CD4-positive, alpha-beta T cell (primary cell): ENCODE data around the gene KPNB1. TPM values are rescaled to one million over a fixed set of nuclear protein-coding genes. Genes with fewer than 3 reads are reported as not detected.

Experiments used
- ATAC-seq: fragments of 200-7000 bp; cut with Tn5 transposase; one replicate; pipeline ENCODE4 v1.10.0; 2022; ENCODE audit warnings: mild to moderate bottlenecking; ENCODE audit not compliant: poor library complexity
- CTCF ChIA-PET: fragments of 350-600 bp; sonication (Branson Sonifier 250); formaldehyde crosslinking; loops from one replicate; lab custom pipeline; 2021; ENCODE audit warnings: antibody characterized with exemption, inconsistent platforms; lab: Charles Lee
- POLR2A ChIA-PET: fragments of 350-600 bp; sonication (Branson Sonifier 250); formaldehyde crosslinking; loops from one replicate; lab custom pipeline; 2021; ENCODE audit warnings: antibody characterized with exemption, inconsistent platforms; lab: Charles Lee
- DNase-seq, 14 experiments: peaks; one replicate each; pipeline ENCODE4 v3.0.0-alpha.2; 2013 to 2020; ENCODE audit warnings: mixed read lengths in 2 of 14
- H3K27ac ChIP-seq, 2 donors: one replicate each; pipeline versions ENCODE4 v1.5.1 to v1.7.0; 2013; ENCODE audit warnings: low read length in 2 of 2, low read depth in 1 of 2, mild to moderate bottlenecking in 1 of 2
- H3K27me3 ChIP-seq, 2 experiments: 1 replicate in 1 of 2; 2 replicates in 1 of 2; pipeline versions ENCODE4 v1.6.1 to v1.7.0; 2013; ENCODE audit warnings: low read length in 2 of 2, control low read depth in 1 of 2, mild to moderate bottlenecking in 1 of 2, moderate library complexity in 1 of 2; ENCODE audit not compliant: insufficient read depth in 2 of 2, control insufficient read depth in 1 of 2
- H3K36me3 ChIP-seq: one replicate; pipeline ENCODE4 v1.6.1; 2013; ENCODE audit warnings: low read length, control low read depth; ENCODE audit not compliant: insufficient read depth
- H3K4me1 ChIP-seq: one replicate; pipeline ENCODE4 v1.6.1; 2013; ENCODE audit warnings: low read length, control low read depth; ENCODE audit not compliant: insufficient read depth
- H3K4me3 ChIP-seq: one replicate; pipeline ENCODE4 v1.5.1; 2013; ENCODE audit warnings: mild to moderate bottlenecking, low read length, moderate library complexity
- H3K9me3 ChIP-seq, 2 experiments: 1 replicate in 1 of 2; 2 replicates in 1 of 2; pipeline versions ENCODE4 v1.6.1 to v1.7.0; 2013; ENCODE audit warnings: low read length in 2 of 2, mild to moderate bottlenecking in 2 of 2, control low read depth in 1 of 2, moderate library complexity in 1 of 2; ENCODE audit not compliant: control insufficient read depth in 1 of 2, insufficient read depth in 1 of 2
- H3K27ac Mint-ChIP-seq: one replicate; pipeline ENCODE4 v1.8.0; 2020; ENCODE audit warnings: mixed read lengths
- H3K27me3 Mint-ChIP-seq: one replicate; pipeline ENCODE4 v1.8.0; 2021; ENCODE audit warnings: mixed read lengths
- H3K36me3 Mint-ChIP-seq: one replicate; pipeline ENCODE4 v1.8.0; 2021; ENCODE audit warnings: low read depth, mixed read lengths
- H3K4me1 Mint-ChIP-seq: one replicate; pipeline ENCODE4 v1.8.0; 2021; ENCODE audit warnings: low read depth, mixed read lengths
- H3K4me3 Mint-ChIP-seq: one replicate; pipeline ENCODE4 v1.8.0; 2020; ENCODE audit warnings: mild to moderate bottlenecking, mixed read lengths
- H3K9me3 Mint-ChIP-seq: one replicate; pipeline ENCODE4 v1.8.0; 2020; ENCODE audit warnings: mixed read lengths
- intact Hi-C, 2 experiments: fragments of 100-400 bp; cut with DNase I in 1 of 2; cut with micrococcal nuclease in 1 of 2; formaldehyde crosslinking; loops; one replicate each; pipeline versions ENCODE4 v1.15.1 to v1.9.0; 2023 to 2025; cut with DNase I, micrococcal nuclease
- total RNA-seq, 174 experiments: library from RNA in 2 of 174; stranded (reverse) in 2 of 174; gene quantifications; one replicate each; pipeline ENCODE4 v1.2.3 and lab custom pipeline; 2021 to 2026
- TF ChIP-seq, protein P1 (sequence below): fragments of 200-600 bp; IDR thresholded peaks from one replicate; pipeline ENCODE4 v1.8.0; 2022; ENCODE audit warnings: antibody characterized with exemption, mild to moderate bottlenecking

KPNB1 gene
- total RNA-seq, 2 experiments from 2014 or later = 145 to 151 TPM

GRCh38 chr17:47621293-47622179 is 28.2 kb upstream of the KPNB1 start:
- Mint-ChIP-seq H3K27me3 (no peaks in the 10 kb centered on the region), H3K9me3 (no peaks in the 10 kb centered on the region), H3K36me3 (peaks cover 60% of the 10 kb centered on the region), H3K4me3 (no peak overlapping the region), H3K4me1 (no peaks in the 10 kb centered on the region), H3K27ac (no peak overlapping the region)
- POLR2A ChIA-PET = no interaction called here
- Histone ChIP-seq H3K27ac (no peak overlapping the region), H3K9me3 (no peaks in the 10 kb centered on the region), H3K4me3 (no peak overlapping the region), H3K27me3 (no peaks in the 10 kb centered on the region), H3K4me1 (no peaks in the 10 kb centered on the region), H3K36me3 (peaks cover 54% of the 10 kb centered on the region)
- CTCF ChIA-PET = no interaction called here
- TF ChIP-seq, protein P1, sequence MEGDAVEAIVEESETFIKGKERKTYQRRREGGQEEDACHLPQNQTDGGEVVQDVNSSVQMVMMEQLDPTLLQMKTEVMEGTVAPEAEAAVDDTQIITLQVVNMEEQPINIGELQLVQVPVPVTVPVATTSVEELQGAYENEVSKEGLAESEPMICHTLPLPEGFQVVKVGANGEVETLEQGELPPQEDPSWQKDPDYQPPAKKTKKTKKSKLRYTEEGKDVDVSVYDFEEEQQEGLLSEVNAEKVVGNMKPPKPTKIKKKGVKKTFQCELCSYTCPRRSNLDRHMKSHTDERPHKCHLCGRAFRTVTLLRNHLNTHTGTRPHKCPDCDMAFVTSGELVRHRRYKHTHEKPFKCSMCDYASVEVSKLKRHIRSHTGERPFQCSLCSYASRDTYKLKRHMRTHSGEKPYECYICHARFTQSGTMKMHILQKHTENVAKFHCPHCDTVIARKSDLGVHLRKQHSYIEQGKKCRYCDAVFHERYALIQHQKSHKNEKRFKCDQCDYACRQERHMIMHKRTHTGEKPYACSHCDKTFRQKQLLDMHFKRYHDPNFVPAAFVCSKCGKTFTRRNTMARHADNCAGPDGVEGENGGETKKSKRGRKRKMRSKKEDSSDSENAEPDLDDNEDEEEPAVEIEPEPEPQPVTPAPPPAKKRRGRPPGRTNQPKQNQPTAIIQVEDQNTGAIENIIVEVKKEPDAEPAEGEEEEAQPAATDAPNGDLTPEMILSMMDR = no peak
- intact Hi-C loops = no loop called here
- DNase-seq (no peak), ATAC-seq (no peak)

DNA sequence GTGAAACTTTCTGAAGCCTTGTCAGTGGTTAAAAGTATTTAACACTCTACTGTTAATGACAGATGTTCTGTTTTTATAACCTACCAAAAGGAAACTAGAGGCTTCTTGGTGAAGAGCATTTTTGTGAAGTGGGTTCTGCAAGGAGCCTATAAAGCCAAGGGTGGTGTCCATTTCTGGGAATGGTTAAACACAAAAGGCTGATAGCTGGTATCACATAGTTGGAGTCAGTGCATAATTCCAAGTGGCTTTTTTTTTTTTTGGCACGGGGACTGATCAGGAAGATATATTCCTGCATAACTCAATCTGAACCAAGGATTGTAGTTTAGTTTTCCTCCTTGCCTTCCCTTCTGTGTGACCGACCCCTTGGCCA is 27.6 kb upstream of the KPNB1 start:
- H3K9me3 ChIP-seq = no peaks in the 10 kb centered on the region
- Mint-ChIP-seq H3K27me3 (no peaks in the 10 kb centered on the region), H3K27ac (no peak overlapping the region), H3K36me3 (peaks cover 60% of the 10 kb centered on the region), H3K4me1 (no peaks in the 10 kb centered on the region), H3K9me3 (no peaks in the 10 kb centered on the region), H3K4me3 (no peak overlapping the region)
- H3K27me3 ChIP-seq = no peaks in the 10 kb centered on the region
- no peaks in the 10 kb centered on the region for H3K4me1 ChIP-seq
- TF ChIP-seq, protein P1 = no peak
- ChIA-PET CTCF (no interaction called here), POLR2A (no interaction called here)
- no peak overlapping the region for H3K27ac ChIP-seq
- ATAC-seq = no peak
- intact Hi-C loops = no loop called here
- DNase-seq = no peak
- no peak overlapping the region for H3K4me3 ChIP-seq
- peaks cover 54% of the 10 kb centered on the region for H3K36me3 ChIP-seq

- Mint-ChIP-seq H3K27me3 (no peaks in the 10 kb centered on the region), H3K9me3 (no peaks in the 10 kb centered on the region), H3K27ac (no peak overlapping the region), H3K4me3 (no peak overlapping the region), H3K4me1 (no peaks in the 10 kb centered on the region), H3K36me3 (peaks cover 41% of the 10 kb centered on the region)
- no peaks in the 10 kb centered on the region for H3K27me3 ChIP-seq
- TF ChIP-seq, protein P1 = no peak
- intact Hi-C loops = no loop called here
- no peak overlapping the region for H3K27ac ChIP-seq
- POLR2A ChIA-PET = no interaction called here
- H3K36me3 ChIP-seq = peaks cover 37% of the 10 kb centered on the region
- DNase-seq (no peak), ATAC-seq (no peak)
- no peak overlapping the region for H3K4me3 ChIP-seq
- no peaks in the 10 kb centered on the region for H3K4me1 ChIP-seq
- H3K9me3 ChIP-seq = no peaks in the 10 kb centered on the region
- CTCF ChIA-PET = no interaction called here
Measured at GRCh38 chr17:47624727-47625068, 25.0 kb upstream of the KPNB1 start.
